ENCODE data around the gene IFNK. TPM values are rescaled to one million over a fixed set of nuclear protein-coding genes. Genes with fewer than 3 reads are reported as not detected.

The IFNK gene
- total and polyA plus RNA-seq, 2 donors (not counting 3 experiments of a cell fraction or from before 2014, with no cell fraction given) = not detected

GRCh38 chr9:27476870-27477515 is 47.1 kb upstream of the IFNK start:
- DNase-seq (ENCODE audit: low read depth, low spot score) (no peak), FAIRE-seq (no peak)
- Histone ChIP-seq H4K20me1 (replicated peaks; ENCODE audit: control insufficient read depth, extremely low read depth, insufficient read depth, low read length) (peaks cover 2% of the 10 kb centered on the region), H3K4me3 (replicated peaks in 1 of 3; ENCODE audit: insufficient read depth in 1 of 3, low read depth in 1 of 3, low read length in 3 of 3) (no peak overlapping the region), H3K9me1 (replicated peaks; ENCODE audit: control insufficient read depth, extremely low read depth, insufficient read depth, low read length) (no peaks in the 10 kb centered on the region), H3K27ac (ENCODE audit: insufficient read depth, low read depth, low read length) (no peak overlapping the region), H3K36me3 (ENCODE audit: control insufficient read depth in 2 of 2, extremely low read depth in 1 of 2, insufficient read depth in 2 of 2, low read length in 2 of 2) (no peaks in the 10 kb centered on the region), H3K4me1 (ENCODE audit: control insufficient read depth, extremely low read depth, insufficient read depth, low read length) (no peaks in the 10 kb centered on the region), H3K79me2 (ENCODE audit: control insufficient read depth, insufficient read depth, low read length) (no peaks in the 10 kb centered on the region), H3K9me3 (replicated peaks; ENCODE audit: control insufficient read depth, insufficient read depth, low read length) (no peaks in the 10 kb centered on the region), H2AFZ (ENCODE audit: low read depth, low read length) (no peak overlapping the region), H3K4me2 (ENCODE audit: insufficient read depth, low read length) (no peak overlapping the region), H3K9ac (replicated peaks; ENCODE audit: extremely low read depth, insufficient read depth, low read length) (no peak overlapping the region), H3K27me3 (ENCODE audit: control insufficient read depth in 2 of 2, insufficient read depth in 2 of 2, low read length in 2 of 2) (peaks cover 0 to 3% of the 10 kb centered on the region in 2 experiments)
- TF ChIP-seq MYC (IDR thresholded peaks at IDR 0.05; ENCODE audit: low read depth, low read length) (no peak), JUN (IDR thresholded peaks at IDR 0.05; ENCODE audit: borderline replicate concordance, insufficient read depth, insufficient read length, low read depth) (no peak), CTCF (IDR thresholded peaks at IDR 0.05; ENCODE audit: extremely low read depth in 1 of 2, insufficient read depth in 1 of 2, low read depth in 1 of 2, low read length in 2 of 2) (no peak), POLR2A (IDR thresholded peaks at IDR 0.05; ENCODE audit: low read depth, low read length) (no peak), MAX (IDR thresholded peaks at IDR 0.05; ENCODE audit: insufficient read depth, insufficient read length) (no peak)
- intact Hi-C loops (cut with micrococcal nuclease) (no loop called here), dilution Hi-C loops (cut with MboI; ENCODE audit: extremely low pct_ligation_motif_present, low sequenced_read_pairs) (no loop called here)
- no TSS peak for BruUV-seq (replicated peaks)
- ChIA-PET CTCF (no interaction called here), POLR2A (no interaction called here)

GRCh38 chr9:27478322-27478721 is 45.8 kb upstream of the IFNK start:
- CTCF ChIA-PET = no interaction called here
- dilution Hi-C loops (cut with MboI; ENCODE audit: extremely low pct_ligation_motif_present, low sequenced_read_pairs) = no loop called here
- BruUV-seq (replicated peaks) = no TSS peak

More at GRCh38 chr9:27478322-27478721, 45.8 kb upstream of the IFNK start:
- FAIRE-seq (no peak), DNase-seq (ENCODE audit: low read depth, low spot score) (no peak)
- intact Hi-C loops (cut with micrococcal nuclease) = no loop called here
- Histone ChIP-seq H3K4me1 (ENCODE audit: control insufficient read depth, extremely low read depth, insufficient read depth, low read length) (no peaks in the 10 kb centered on the region), H3K4me3 (replicated peaks in 1 of 3; ENCODE audit: insufficient read depth in 1 of 3, low read depth in 1 of 3, low read length in 3 of 3) (no peak overlapping the region), H3K36me3 (ENCODE audit: control insufficient read depth in 2 of 2, extremely low read depth in 1 of 2, insufficient read depth in 2 of 2, low read length in 2 of 2) (no peaks in the 10 kb centered on the region), H3K27me3 (ENCODE audit: control insufficient read depth in 2 of 2, insufficient read depth in 2 of 2, low read length in 2 of 2) (peaks cover 0 to 3% of the 10 kb centered on the region in 2 experiments), H2AFZ (ENCODE audit: low read depth, low read length) (no peak overlapping the region), H3K9me3 (replicated peaks; ENCODE audit: control insufficient read depth, insufficient read depth, low read length) (no peaks in the 10 kb centered on the region), H3K9ac (replicated peaks; ENCODE audit: extremely low read depth, insufficient read depth, low read length) (no peak overlapping the region), H4K20me1 (replicated peaks; ENCODE audit: control insufficient read depth, extremely low read depth, insufficient read depth, low read length) (peaks cover 2% of the 10 kb centered on the region), H3K9me1 (replicated peaks; ENCODE audit: control insufficient read depth, extremely low read depth, insufficient read depth, low read length) (no peaks in the 10 kb centered on the region), H3K27ac (ENCODE audit: insufficient read depth, low read depth, low read length) (no peak overlapping the region), H3K79me2 (ENCODE audit: control insufficient read depth, insufficient read depth, low read length) (no peaks in the 10 kb centered on the region), H3K4me2 (ENCODE audit: insufficient read depth, low read length) (no peak overlapping the region)
- POLR2A ChIA-PET = no interaction called here
- no peak for TF ChIP-seq MYC (IDR thresholded peaks at IDR 0.05; ENCODE audit: low read depth, low read length)
- TF ChIP-seq FOS (IDR thresholded peaks at IDR 0.05; ENCODE audit: borderline replicate concordance, insufficient read depth, low read length) = no peak
- TF ChIP-seq MAX (IDR thresholded peaks at IDR 0.05; ENCODE audit: insufficient read depth, insufficient read length) = no peak
- TF ChIP-seq CTCF (IDR thresholded peaks at IDR 0.05; ENCODE audit: extremely low read depth in 1 of 2, insufficient read depth in 1 of 2, low read depth in 1 of 2, low read length in 2 of 2) = no peak
- TF ChIP-seq POLR2AphosphoS5 (IDR thresholded peaks at IDR 0.05; ENCODE audit: insufficient read depth, low read depth, low read length) = no peak
- no peak for TF ChIP-seq GATA2 (IDR thresholded peaks at IDR 0.05; ENCODE audit: insufficient read depth, insufficient read length, low read depth, low read length)
- TF ChIP-seq JUN (IDR thresholded peaks at IDR 0.05; ENCODE audit: borderline replicate concordance, insufficient read depth, insufficient read length, low read depth) = no peak
- TF ChIP-seq EZH2 (IDR thresholded peaks at IDR 0.05; ENCODE audit: borderline replicate concordance, low read depth, low read length, severe bottlenecking) = no peak
- TF ChIP-seq POLR2A (IDR thresholded peaks at IDR 0.05; ENCODE audit: low read depth, low read length) = no peak
